K562 treated with DMSO at 1 percent for 12 hours (cell line): Measurements from ENCODE around the gene OR52E8. TPM values are rescaled to one million over a fixed set of nuclear protein-coding genes. Genes with fewer than 3 reads are reported as not detected.

ENCODE experiments used
- total RNA-seq: library from RNA; unstranded; fragments of 300-600 nt; gene quantifications from 2 replicates; pipeline ENCODE4 v1.2.3, GENCODE V29; 2022; ENCODE audit not compliant: insufficient read depth

Gene OR52E8
- total RNA-seq, result not detected in 2 replicates

GRCh38 chr11:5857590-5857989, at the start of gene OR52E8:
Gene OR52E8, minus strand, starts transcription at chr11:5857690. Its CDS starts 0 bp downstream, at chr11:5857690.

GRCh38 chr11:5892908-5893307, 35.4 kb upstream of the OR52E8 start, which contains the start of gene OR52E5:
Gene OR52E5, plus strand, starts transcription at chr11:5893208. Its CDS starts 7,569 bp downstream, at chr11:5900777.

GRCh38 chr11:5880329-5880728, 22.8 kb upstream of the OR52E8 start, which contains the start of gene OR52E4:
Gene OR52E4, plus strand, starts transcription at chr11:5880629. Its CDS starts 3,664 bp downstream, at chr11:5884293.

GRCh38 chr11:5841797-5842196, 15.7 kb downstream of the OR52E8 start, which contains the start of gene OR52E6:
Gene OR52E6, minus strand, starts transcription at chr11:5841897. Its CDS starts 0 bp downstream, at chr11:5841897.

GRCh38 chr11:5808500-5809121, 48.9 kb downstream of the OR52E8 start, which contains the start of gene OR52N2:
Gene OR52N2, plus strand, starts transcription at chr11:5808924. Its CDS starts 11,412 bp downstream, at chr11:5820336.

Other genes with a start within 250 kb of the OR52E8 start
- 0.94 and 4.2 TPM in 2 replicates for gene TRIM34, start 232.7 kb downstream of the OR52E8 start, total RNA-seq
- gene TRIM5, start 172.6 kb downstream of the OR52E8 start, total RNA-seq, result 8.5 and 23.0 TPM in 2 replicates
- gene TRIM22, start 167.9 kb downstream of the OR52E8 start, total RNA-seq, result 1.0 and 2.4 TPM in 2 replicates
- not detected in 2 replicates for gene OR56B1, start 121.2 kb downstream of the OR52E8 start, total RNA-seq
- not detected in 2 replicates for gene OR52N4, start 103.4 kb downstream of the OR52E8 start, total RNA-seq
- gene OR52N5, start 74.3 kb downstream of the OR52E8 start, total RNA-seq, result not detected in 2 replicates
- gene OR52N1, start 66.4 kb downstream of the OR52E8 start, total RNA-seq, result not detected in 2 replicates
- gene OR52N2, start 48.8 kb downstream of the OR52E8 start, total RNA-seq, result not detected in 2 replicates
- gene OR52E6, start 15.8 kb downstream of the OR52E8 start, total RNA-seq, result not detected in 2 replicates
- not detected in 2 replicates for gene OR52E4, start 22.9 kb upstream of the OR52E8 start, total RNA-seq
- not detected in 2 replicates for gene OR52E5, start 35.5 kb upstream of the OR52E8 start, total RNA-seq
- not detected in 2 replicates for gene OR56A3, start 84.6 kb upstream of the OR52E8 start, total RNA-seq
- not detected in 2 replicates for gene OR56A5, start 110.8 kb upstream of the OR52E8 start, total RNA-seq
- gene OR52L1, start 129.3 kb upstream of the OR52E8 start, total RNA-seq, result not detected in 2 replicates
- gene OR56A4, start 149.3 kb upstream of the OR52E8 start, total RNA-seq, result not detected in 2 replicates
- gene OR56A1, start 173.1 kb upstream of the OR52E8 start, total RNA-seq, result not detected in 2 replicates
- 0.69 TPM in 1 of 2 replicates, not detected in the other for gene OR56B4, start 250.0 kb upstream of the OR52E8 start, total RNA-seq